ENCODE results near the gene FBXL20. TPM values are rescaled to one million over a fixed set of nuclear protein-coding genes. Genes with fewer than 3 reads are reported as not detected.
"Not testable (repeated sequence)": the region's sequence is repeated elsewhere in the genome, so short reads cannot be mapped to it uniquely, and the experiment has no call there.

Gene FBXL20
- total RNA-seq, 1 experiment from 2014 or later = 17.2 TPM

DNA sequence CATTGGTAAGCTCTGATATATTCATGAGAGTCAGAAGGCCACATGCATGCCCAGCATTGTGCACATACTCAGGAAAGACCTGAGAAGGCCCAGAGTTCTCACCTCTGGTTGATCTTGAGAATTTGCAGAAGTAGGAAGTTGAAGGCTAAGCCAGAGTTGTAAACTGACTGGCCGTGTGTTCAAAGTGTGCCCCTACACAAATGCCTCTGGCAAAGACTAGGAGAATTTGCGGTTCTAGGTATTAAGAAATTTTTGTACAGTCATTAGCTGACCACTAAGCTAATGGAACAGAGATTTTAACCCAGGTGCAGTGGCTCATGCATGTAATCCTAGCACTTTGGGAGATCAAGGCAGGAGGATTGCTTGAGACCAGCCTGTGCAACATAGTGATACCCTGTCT lies 25.0 kb downstream of the FBXL20 start:
- no TSS peak for BruUV-seq (replicated peaks)
- POLR2A ChIA-PET = no interaction called here

DNA sequence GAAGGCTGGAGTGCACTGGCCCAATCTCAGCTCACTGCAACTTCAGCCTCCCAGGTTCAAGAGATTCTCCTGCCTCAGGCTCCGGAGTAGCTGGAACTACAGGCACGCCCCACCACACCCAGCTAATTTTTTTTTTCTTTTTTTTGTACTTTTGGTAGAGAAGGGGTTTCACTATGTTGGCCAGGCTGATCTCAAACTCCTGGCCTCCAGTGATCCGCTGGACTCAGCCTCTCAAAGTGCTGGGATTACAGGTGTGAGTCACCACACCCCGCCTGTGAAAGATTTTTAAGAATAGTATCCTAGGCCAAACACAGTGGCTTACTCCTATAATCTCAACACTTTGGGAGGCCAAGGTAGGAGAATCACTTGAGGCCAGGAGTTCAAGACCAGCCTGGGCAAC lies 33.6 kb downstream of the FBXL20 start:
- DNase-seq (ENCODE audit: low read depth, low spot score); H3K27me3 ChIP-seq (ENCODE audit: insufficient read depth, low read length); H3K9me2 ChIP-seq (ENCODE audit: insufficient read depth); H2AFZ ChIP-seq (ENCODE audit: low read depth, low read length, poor library complexity, severe bottlenecking); H3K4me1 ChIP-seq (ENCODE audit: control insufficient read depth in 1 of 2, insufficient read depth in 2 of 2, low read length in 2 of 2); BruUV-seq (replicated peaks); H3K9me3 ChIP-seq (ENCODE audit: control insufficient read depth in 1 of 2, insufficient read depth in 1 of 2, low read depth in 1 of 2, low read length in 2 of 2); H3K9ac ChIP-seq (ENCODE audit: low read length); H3K36me3 ChIP-seq (ENCODE audit: control insufficient read depth in 1 of 2, insufficient read depth in 2 of 2, low read length in 2 of 2); H3K4me2 ChIP-seq (ENCODE audit: low read length); ATAC-seq; CTCF ChIA-PET; intact Hi-C loops (cut with micrococcal nuclease); H3K4me3 ChIP-seq (replicated peaks in 1 of 2; ENCODE audit: low read depth in 1 of 2, low read length in 2 of 2); POLR2A ChIA-PET; H4K20me1 ChIP-seq (ENCODE audit: insufficient read depth); H3K79me2 ChIP-seq (ENCODE audit: insufficient read depth, low read length); H3K27ac ChIP-seq (ENCODE audit: low read depth, low read length); RAD21 ChIA-PET (ENCODE audit: low non-redundant PET in 1 of 2, low total read pairs in 2 of 2, uncharacterized antibody in 2 of 2, unreplicated experiment in 2 of 2): not testable (repeated sequence)

More for the DNA sequence above, 25.0 kb downstream of the FBXL20 start:
- H3K9ac ChIP-seq (ENCODE audit: low read length) = no peak overlapping the region
- intact Hi-C loops (cut with micrococcal nuclease) = no loop called here
- ATAC-seq = no peak
- DNase-seq (ENCODE audit: low read depth, low spot score) = no peak
- H3K27ac ChIP-seq (ENCODE audit: low read depth, low read length) = no peak overlapping the region
- H3K9me2 ChIP-seq (ENCODE audit: insufficient read depth) = no peaks in the 10 kb centered on the region
- H3K27me3 ChIP-seq (ENCODE audit: insufficient read depth, low read length) = no peaks in the 10 kb centered on the region
- no peak overlapping the region for H2AFZ ChIP-seq (ENCODE audit: low read depth, low read length, poor library complexity, severe bottlenecking)
- no peaks in the 10 kb centered on the region for H3K9me3 ChIP-seq (ENCODE audit: control insufficient read depth in 1 of 2, insufficient read depth in 1 of 2, low read depth in 1 of 2, low read length in 2 of 2)
- H3K4me2 ChIP-seq (ENCODE audit: low read length) = no peak overlapping the region
- H4K20me1 ChIP-seq (ENCODE audit: insufficient read depth) = no peaks in the 10 kb centered on the region
- H3K4me1 ChIP-seq (ENCODE audit: control insufficient read depth in 1 of 2, insufficient read depth in 2 of 2, low read length in 2 of 2) = peaks cover 0 to 5% of the 10 kb centered on the region in 2 experiments; a peak in 1 of 4 replicates
- H3K36me3 ChIP-seq (ENCODE audit: control insufficient read depth in 1 of 2, insufficient read depth in 2 of 2, low read length in 2 of 2) = no peaks in the 10 kb centered on the region
- H3K4me3 ChIP-seq (replicated peaks in 1 of 2; ENCODE audit: low read depth in 1 of 2, low read length in 2 of 2) = no peak overlapping the region
- ChIA-PET RAD21 (ENCODE audit: low non-redundant PET in 1 of 2, low total read pairs in 2 of 2, uncharacterized antibody in 2 of 2, unreplicated experiment in 2 of 2) (no interaction called here), CTCF (no interaction called here)
- no peaks in the 10 kb centered on the region for H3K79me2 ChIP-seq (ENCODE audit: insufficient read depth, low read length)
- TF ChIP-seq SIN3A (IDR thresholded peaks at IDR 0.05; ENCODE audit: low read depth) (no peak), POLR2A (IDR thresholded peaks at IDR 0.05; ENCODE audit: borderline replicate concordance, extremely low read depth, insufficient read depth, insufficient read length) (no peak), YY1 (IDR thresholded peaks at IDR 0.05; ENCODE audit: extremely low read depth, insufficient replicate concordance, low read depth, low read length) (no peak), POLR2AphosphoS5 (IDR thresholded peaks at IDR 0.05; ENCODE audit: low read depth, low read length) (no peak), EGR1 (IDR thresholded peaks at IDR 0.05; ENCODE audit: low read depth) (no peak), ZNF274 (IDR thresholded peaks at IDR 0.05; ENCODE audit: low read depth, low read length) (no peak), ZFX (IDR thresholded peaks at IDR 0.05) (no peak), FOSL1 (IDR thresholded peaks at IDR 0.05; ENCODE audit: low read depth) (no peak), SP1 (IDR thresholded peaks at IDR 0.05; ENCODE audit: low read depth) (no peak), RAD21 (IDR thresholded peaks at IDR 0.05; ENCODE audit: low read depth) (no peak), CBX3 (IDR thresholded peaks at IDR 0.05; ENCODE audit: low read depth) (no peak), SRF (IDR thresholded peaks at IDR 0.05; ENCODE audit: low read depth) (no peak), EZH2phosphoT487 (IDR thresholded peaks at IDR 0.05; ENCODE audit: borderline replicate concordance) (no peak), CEBPB (IDR thresholded peaks at IDR 0.05; ENCODE audit: low read depth) (no peak)
- TF ChIP-seq, protein P1, sequence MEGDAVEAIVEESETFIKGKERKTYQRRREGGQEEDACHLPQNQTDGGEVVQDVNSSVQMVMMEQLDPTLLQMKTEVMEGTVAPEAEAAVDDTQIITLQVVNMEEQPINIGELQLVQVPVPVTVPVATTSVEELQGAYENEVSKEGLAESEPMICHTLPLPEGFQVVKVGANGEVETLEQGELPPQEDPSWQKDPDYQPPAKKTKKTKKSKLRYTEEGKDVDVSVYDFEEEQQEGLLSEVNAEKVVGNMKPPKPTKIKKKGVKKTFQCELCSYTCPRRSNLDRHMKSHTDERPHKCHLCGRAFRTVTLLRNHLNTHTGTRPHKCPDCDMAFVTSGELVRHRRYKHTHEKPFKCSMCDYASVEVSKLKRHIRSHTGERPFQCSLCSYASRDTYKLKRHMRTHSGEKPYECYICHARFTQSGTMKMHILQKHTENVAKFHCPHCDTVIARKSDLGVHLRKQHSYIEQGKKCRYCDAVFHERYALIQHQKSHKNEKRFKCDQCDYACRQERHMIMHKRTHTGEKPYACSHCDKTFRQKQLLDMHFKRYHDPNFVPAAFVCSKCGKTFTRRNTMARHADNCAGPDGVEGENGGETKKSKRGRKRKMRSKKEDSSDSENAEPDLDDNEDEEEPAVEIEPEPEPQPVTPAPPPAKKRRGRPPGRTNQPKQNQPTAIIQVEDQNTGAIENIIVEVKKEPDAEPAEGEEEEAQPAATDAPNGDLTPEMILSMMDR (IDR thresholded peaks at IDR 0.05 in 2 of 3, conservative IDR thresholded peaks at IDR 0.05 in 1 of 3; ENCODE audit: borderline replicate concordance in 1 of 3, insufficient read depth in 1 of 3, low read depth in 2 of 3, low read length in 2 of 3) = no peak
- TF ChIP-seq, protein P2, sequence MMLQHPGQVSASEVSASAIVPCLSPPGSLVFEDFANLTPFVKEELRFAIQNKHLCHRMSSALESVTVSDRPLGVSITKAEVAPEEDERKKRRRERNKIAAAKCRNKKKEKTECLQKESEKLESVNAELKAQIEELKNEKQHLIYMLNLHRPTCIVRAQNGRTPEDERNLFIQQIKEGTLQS (IDR thresholded peaks at IDR 0.05) = no peak

Measured in HCT116 (cell line).